HCT116 (cell line): ENCODE data around the gene DIP2C.

Experiments
- CEBPB ChIP-seq: IDR thresholded peaks from 2 replicates; pipeline ENCODE4 v1.6.1; 2012; ENCODE audit warnings: low read depth
- EZH2 ChIP-seq: fragments of 200-600 bp; sonication (generic); IDR thresholded peaks from 2 replicates; pipeline ENCODE4 v1.6.1; 2017; ENCODE audit warnings: antibody characterized with exemption, mixed run types
- FOSL1 ChIP-seq: IDR thresholded peaks from 2 replicates; pipeline ENCODE4 v1.6.1; 2012; ENCODE audit warnings: low read depth
- POLR2A ChIP-seq: IDR thresholded peaks from 2 replicates; pipeline ENCODE4 v1.7.0; 2011; ENCODE audit warnings: borderline replicate concordance; ENCODE audit not compliant: insufficient read depth, insufficient read length; ENCODE audit errors: extremely low read depth
- POLR2AphosphoS5 ChIP-seq: IDR thresholded peaks from 2 replicates; pipeline ENCODE4 v1.6.1; 2011; ENCODE audit warnings: mild to moderate bottlenecking, low read depth, low read length, moderate library complexity
- RAD21 ChIP-seq: IDR thresholded peaks from 2 replicates; pipeline ENCODE4 v1.6.1; 2012; ENCODE audit warnings: low read depth, mild to moderate bottlenecking
- SIN3A ChIP-seq: IDR thresholded peaks from 2 replicates; pipeline ENCODE4 v1.6.1; 2012; ENCODE audit warnings: low read depth
- SRF ChIP-seq: IDR thresholded peaks from 2 replicates; pipeline ENCODE4 v1.6.1; 2012; ENCODE audit warnings: low read depth
- YY1 ChIP-seq: IDR thresholded peaks from 2 replicates; pipeline ENCODE4 v1.6.1; 2011; ENCODE audit warnings: low read length, low read depth, moderate library complexity, mild to moderate bottlenecking; ENCODE audit not compliant: insufficient replicate concordance; ENCODE audit errors: extremely low read depth
- ZNF274 ChIP-seq: fragments of 200-500 bp; sonication (Bioruptor generic); IDR thresholded peaks from 2 replicates; pipeline ENCODE4 v1.6.1; 2014; ENCODE audit warnings: mild to moderate bottlenecking, low read depth, low read length, inconsistent platforms
- TF ChIP-seq, protein P1 (sequence below), 3 experiments: fragments of 200-600 bp in 1 of 3; sonication (generic) in 1 of 3; IDR thresholded peaks in 2 of 3; conservative IDR thresholded peaks in 1 of 3; 2 replicates each; pipeline ENCODE4 v1.5.1; 2012 to 2017; ENCODE audit warnings: low read depth in 2 of 3, low read length in 2 of 3, antibody characterized with exemption in 1 of 3, borderline replicate concordance in 1 of 3, control low read depth in 1 of 3, mild to moderate bottlenecking in 1 of 3, mixed read lengths in 1 of 3, mixed run types in 1 of 3, moderate library complexity in 1 of 3; ENCODE audit not compliant: insufficient read depth in 1 of 3
- TF ChIP-seq, protein P2 (sequence below): IDR thresholded peaks from 2 replicates; pipeline ENCODE4 v1.6.1; 2012; ENCODE audit warnings: low read depth

DNA sequence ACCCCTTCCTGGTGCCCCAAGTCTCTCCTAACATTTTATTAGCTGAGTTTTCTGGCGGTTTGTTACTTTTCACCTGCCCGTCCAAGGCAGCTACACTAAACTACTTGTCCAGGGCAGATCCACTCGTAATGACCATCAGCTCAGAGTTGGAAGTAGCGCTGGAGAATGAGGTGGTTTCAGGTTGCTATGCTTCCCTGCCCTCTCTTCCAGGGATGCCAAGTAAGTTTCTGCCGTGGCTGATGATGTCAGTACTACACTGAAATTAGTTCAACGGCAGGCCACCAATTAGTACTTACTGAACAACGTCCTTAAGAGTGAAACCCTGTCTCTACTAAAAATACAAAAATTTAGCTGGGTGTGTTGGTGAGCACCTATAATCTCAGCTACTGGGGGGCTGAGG is 55.2 kb downstream of the DIP2C start:
- TF ChIP-seq SRF (no peak), POLR2A (no peak), EZH2 (no peak), POLR2AphosphoS5 (no peak), YY1 (no peak), FOSL1 (no peak), RAD21 (no peak), SIN3A (no peak), ZNF274 (no peak), CEBPB (no peak)
- TF ChIP-seq, protein P1, sequence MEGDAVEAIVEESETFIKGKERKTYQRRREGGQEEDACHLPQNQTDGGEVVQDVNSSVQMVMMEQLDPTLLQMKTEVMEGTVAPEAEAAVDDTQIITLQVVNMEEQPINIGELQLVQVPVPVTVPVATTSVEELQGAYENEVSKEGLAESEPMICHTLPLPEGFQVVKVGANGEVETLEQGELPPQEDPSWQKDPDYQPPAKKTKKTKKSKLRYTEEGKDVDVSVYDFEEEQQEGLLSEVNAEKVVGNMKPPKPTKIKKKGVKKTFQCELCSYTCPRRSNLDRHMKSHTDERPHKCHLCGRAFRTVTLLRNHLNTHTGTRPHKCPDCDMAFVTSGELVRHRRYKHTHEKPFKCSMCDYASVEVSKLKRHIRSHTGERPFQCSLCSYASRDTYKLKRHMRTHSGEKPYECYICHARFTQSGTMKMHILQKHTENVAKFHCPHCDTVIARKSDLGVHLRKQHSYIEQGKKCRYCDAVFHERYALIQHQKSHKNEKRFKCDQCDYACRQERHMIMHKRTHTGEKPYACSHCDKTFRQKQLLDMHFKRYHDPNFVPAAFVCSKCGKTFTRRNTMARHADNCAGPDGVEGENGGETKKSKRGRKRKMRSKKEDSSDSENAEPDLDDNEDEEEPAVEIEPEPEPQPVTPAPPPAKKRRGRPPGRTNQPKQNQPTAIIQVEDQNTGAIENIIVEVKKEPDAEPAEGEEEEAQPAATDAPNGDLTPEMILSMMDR (IDR thresholded peaks at IDR 0.05 in 2 of 3, conservative IDR thresholded peaks at IDR 0.05 in 1 of 3; ENCODE audit: borderline replicate concordance in 1 of 3, insufficient read depth in 1 of 3, low read depth in 2 of 3, low read length in 2 of 3), result no peak
- TF ChIP-seq, protein P2, sequence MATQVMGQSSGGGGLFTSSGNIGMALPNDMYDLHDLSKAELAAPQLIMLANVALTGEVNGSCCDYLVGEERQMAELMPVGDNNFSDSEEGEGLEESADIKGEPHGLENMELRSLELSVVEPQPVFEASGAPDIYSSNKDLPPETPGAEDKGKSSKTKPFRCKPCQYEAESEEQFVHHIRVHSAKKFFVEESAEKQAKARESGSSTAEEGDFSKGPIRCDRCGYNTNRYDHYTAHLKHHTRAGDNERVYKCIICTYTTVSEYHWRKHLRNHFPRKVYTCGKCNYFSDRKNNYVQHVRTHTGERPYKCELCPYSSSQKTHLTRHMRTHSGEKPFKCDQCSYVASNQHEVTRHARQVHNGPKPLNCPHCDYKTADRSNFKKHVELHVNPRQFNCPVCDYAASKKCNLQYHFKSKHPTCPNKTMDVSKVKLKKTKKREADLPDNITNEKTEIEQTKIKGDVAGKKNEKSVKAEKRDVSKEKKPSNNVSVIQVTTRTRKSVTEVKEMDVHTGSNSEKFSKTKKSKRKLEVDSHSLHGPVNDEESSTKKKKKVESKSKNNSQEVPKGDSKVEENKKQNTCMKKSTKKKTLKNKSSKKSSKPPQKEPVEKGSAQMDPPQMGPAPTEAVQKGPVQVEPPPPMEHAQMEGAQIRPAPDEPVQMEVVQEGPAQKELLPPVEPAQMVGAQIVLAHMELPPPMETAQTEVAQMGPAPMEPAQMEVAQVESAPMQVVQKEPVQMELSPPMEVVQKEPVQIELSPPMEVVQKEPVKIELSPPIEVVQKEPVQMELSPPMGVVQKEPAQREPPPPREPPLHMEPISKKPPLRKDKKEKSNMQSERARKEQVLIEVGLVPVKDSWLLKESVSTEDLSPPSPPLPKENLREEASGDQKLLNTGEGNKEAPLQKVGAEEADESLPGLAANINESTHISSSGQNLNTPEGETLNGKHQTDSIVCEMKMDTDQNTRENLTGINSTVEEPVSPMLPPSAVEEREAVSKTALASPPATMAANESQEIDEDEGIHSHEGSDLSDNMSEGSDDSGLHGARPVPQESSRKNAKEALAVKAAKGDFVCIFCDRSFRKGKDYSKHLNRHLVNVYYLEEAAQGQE, result no peak
